GM12872 (cell line): Measurements from ENCODE around the gene MUC5AC.

Source experiments
- CTCF ChIP-seq: IDR thresholded peaks from 3 replicates; pipeline ENCODE4 v1.5.1; 2011; ENCODE audit warnings: low read depth, mild to moderate bottlenecking, low read length, moderate library complexity; ENCODE audit not compliant: insufficient read depth

Gene MUC5AC

GRCh38 chr11:1220941-1221721, 63.4 kb downstream of the MUC5AC start:
- TF ChIP-seq CTCF: no peak

GRCh38 chr11:1221848-1222311, 64.1 kb downstream of the MUC5AC start:
- no peak for TF ChIP-seq CTCF

- no peak for TF ChIP-seq CTCF
Observed at GRCh38 chr11:1222491-1223345, 65.0 kb downstream of the MUC5AC start, which contains the start of gene MUC5B. TSS of gene MUC5B (plus strand) at chr11:1223066. CDS start at chr11:1223124, 58 bp downstream.

- no peak for TF ChIP-seq CTCF
Observed at GRCh38 chr11:1223346-1224110, 65.8 kb downstream of the MUC5AC start.

GRCh38 chr11:1224111-1224490, 66.3 kb downstream of the MUC5AC start:
- TF ChIP-seq CTCF: no peak

GRCh38 chr11:1224491-1225385, 67.0 kb downstream of the MUC5AC start:
- TF ChIP-seq CTCF: no peak
